ENCODE measurements around the gene MAP2K3.

The MAP2K3 gene

GRCh38 chr17:21285164-21286065 is 904 bp downstream of the MAP2K3 start:
- no peak for DNase-seq

- DNase-seq, result no peak
Measured at GRCh38 chr17:21286066-21286770, 1.7 kb downstream of the MAP2K3 start.

GRCh38 chr17:21286909-21287702 is 2.6 kb downstream of the MAP2K3 start:
- DNase-seq, result no peak

GRCh38 chr17:21287703-21288449 is 3.4 kb downstream of the MAP2K3 start:
- peak; percentile 96 for DNase-seq

GRCh38 chr17:21288571-21289017 is 4.1 kb downstream of the MAP2K3 start:
- peak; percentile 44 for DNase-seq

- DNase-seq, result no peak
Measured at GRCh38 chr17:21289175-21289901, 4.8 kb downstream of the MAP2K3 start.

GRCh38 chr17:21289902-21290571 is 5.5 kb downstream of the MAP2K3 start:
- no peak for DNase-seq

GRCh38 chr17:21291357-21291756 is 6.8 kb downstream of the MAP2K3 start:
- no peak for DNase-seq

GRCh38 chr17:21291862-21292261 is 7.4 kb downstream of the MAP2K3 start:
- no peak for DNase-seq

- DNase-seq, result no peak
Measured at GRCh38 chr17:21292867-21293830, 8.6 kb downstream of the MAP2K3 start.

- DNase-seq, result no peak
Measured at GRCh38 chr17:21293831-21294210, 9.3 kb downstream of the MAP2K3 start.

- no peak for DNase-seq
Measured at GRCh38 chr17:21294321-21295035, 10.0 kb downstream of the MAP2K3 start.

- DNase-seq, result no peak
Measured at GRCh38 chr17:21295036-21295952, 10.8 kb downstream of the MAP2K3 start.

GRCh38 chr17:21296097-21297025 is 11.8 kb downstream of the MAP2K3 start:
- DNase-seq, result no peak

- no peak for DNase-seq
Measured at GRCh38 chr17:21297026-21297520, 12.6 kb downstream of the MAP2K3 start.

- DNase-seq, result no peak
Measured at GRCh38 chr17:21297597-21297996, 13.1 kb downstream of the MAP2K3 start.
